Mucosa of descending colon (tissue), 3 donors: ENCODE data around the gene PORCN. TPM values are rescaled to one million over a fixed set of nuclear protein-coding genes. Genes with fewer than 3 reads are reported as not detected.

Experiments used
- ATAC-seq: fragments of 200-7000 bp; cut with Tn5 transposase; one replicate; pipeline ENCODE4 v1.9.1; 2020; ENCODE audit warnings: mild to moderate bottlenecking, moderate library complexity
- DNase-seq, 3 donors: peaks; one replicate each; pipeline ENCODE4 v3.0.0-alpha.2; 2020
- H3K36me3 ChIP-seq: fragments of 200-600 bp; one replicate; pipeline ENCODE4 v1.8.0; 2021; ENCODE audit warnings: low read depth, mild to moderate bottlenecking
- H3K4me1 ChIP-seq: fragments of 200-600 bp; one replicate; pipeline ENCODE4 v1.8.0; 2021; ENCODE audit warnings: low read depth, mild to moderate bottlenecking
- H3K4me3 ChIP-seq: fragments of 200-600 bp; one replicate; pipeline ENCODE4 v1.8.0; 2021; ENCODE audit warnings: mild to moderate bottlenecking
- H3K9me3 ChIP-seq: fragments of 200-600 bp; one replicate; pipeline ENCODE4 v1.8.0; 2021; ENCODE audit warnings: mild to moderate bottlenecking
- intact Hi-C, 2 donors: fragments of 100-400 bp; cut with DNase I in 1 of 2; cut with micrococcal nuclease in 1 of 2; formaldehyde crosslinking; loops; one replicate each; pipeline versions ENCODE4 v1.11.0 to v1.11.1; 2022; cut with DNase I, micrococcal nuclease
- total RNA-seq, 3 donors: library from RNA; stranded (reverse); fragmentation: NEBNext Ultra II Directional in 2 of 3; extraction: Animal tissue kit (Norgen Biotek cat#: 25700) in 2 of 3; gene quantifications; one replicate each; pipeline versions ENCODE4 v1.2.1 to v1.2.4, GENCODE V29; 2021 to 2023
- TF ChIP-seq, protein P1 (sequence below): fragments of 200-600 bp; IDR thresholded peaks from one replicate; pipeline ENCODE4 v1.8.0; 2022; ENCODE audit warnings: antibody characterized with exemption, mild to moderate bottlenecking
- donor health status: DM: no; HTN: no; CAD: no; lungs with moderate emphysema.
- donor health status: DM: no; HTN: no; CAD: no.
- donor health status: DM: no; HTN: yes; CAD: no.

The PORCN gene
- total RNA-seq, 3 donors from 2014 or later = 3.9 to 9.2 (median 6.3) TPM

DNA sequence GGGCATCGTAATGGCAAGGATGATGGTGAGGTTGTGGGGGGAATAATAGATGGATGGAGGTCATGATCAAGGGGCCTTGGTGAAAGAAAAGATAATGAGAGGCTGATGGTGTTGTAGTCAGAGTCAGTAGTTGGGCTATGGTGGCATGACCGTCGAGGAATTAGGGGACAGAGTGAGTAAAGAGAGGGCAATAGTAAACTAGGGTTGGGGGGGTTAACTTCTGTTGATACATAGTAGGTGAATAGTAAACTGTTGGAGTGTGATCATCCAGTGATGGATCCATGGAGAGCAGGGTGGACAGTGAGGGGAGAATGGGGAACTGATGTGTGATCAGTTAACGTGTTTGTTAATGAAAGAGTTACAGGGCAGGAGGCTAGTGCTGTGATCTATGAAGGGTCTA lies 31.9 kb upstream of the PORCN start:
- TF ChIP-seq, protein P1, sequence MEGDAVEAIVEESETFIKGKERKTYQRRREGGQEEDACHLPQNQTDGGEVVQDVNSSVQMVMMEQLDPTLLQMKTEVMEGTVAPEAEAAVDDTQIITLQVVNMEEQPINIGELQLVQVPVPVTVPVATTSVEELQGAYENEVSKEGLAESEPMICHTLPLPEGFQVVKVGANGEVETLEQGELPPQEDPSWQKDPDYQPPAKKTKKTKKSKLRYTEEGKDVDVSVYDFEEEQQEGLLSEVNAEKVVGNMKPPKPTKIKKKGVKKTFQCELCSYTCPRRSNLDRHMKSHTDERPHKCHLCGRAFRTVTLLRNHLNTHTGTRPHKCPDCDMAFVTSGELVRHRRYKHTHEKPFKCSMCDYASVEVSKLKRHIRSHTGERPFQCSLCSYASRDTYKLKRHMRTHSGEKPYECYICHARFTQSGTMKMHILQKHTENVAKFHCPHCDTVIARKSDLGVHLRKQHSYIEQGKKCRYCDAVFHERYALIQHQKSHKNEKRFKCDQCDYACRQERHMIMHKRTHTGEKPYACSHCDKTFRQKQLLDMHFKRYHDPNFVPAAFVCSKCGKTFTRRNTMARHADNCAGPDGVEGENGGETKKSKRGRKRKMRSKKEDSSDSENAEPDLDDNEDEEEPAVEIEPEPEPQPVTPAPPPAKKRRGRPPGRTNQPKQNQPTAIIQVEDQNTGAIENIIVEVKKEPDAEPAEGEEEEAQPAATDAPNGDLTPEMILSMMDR = no peak
- intact Hi-C loops = no loop called here
- Histone ChIP-seq H3K4me1 (no peaks in the 10 kb centered on the region), H3K9me3 (no peaks in the 10 kb centered on the region), H3K36me3 (no peaks in the 10 kb centered on the region), H3K4me3 (no peak overlapping the region)
- ATAC-seq (no peak), DNase-seq (no peak)

DNA sequence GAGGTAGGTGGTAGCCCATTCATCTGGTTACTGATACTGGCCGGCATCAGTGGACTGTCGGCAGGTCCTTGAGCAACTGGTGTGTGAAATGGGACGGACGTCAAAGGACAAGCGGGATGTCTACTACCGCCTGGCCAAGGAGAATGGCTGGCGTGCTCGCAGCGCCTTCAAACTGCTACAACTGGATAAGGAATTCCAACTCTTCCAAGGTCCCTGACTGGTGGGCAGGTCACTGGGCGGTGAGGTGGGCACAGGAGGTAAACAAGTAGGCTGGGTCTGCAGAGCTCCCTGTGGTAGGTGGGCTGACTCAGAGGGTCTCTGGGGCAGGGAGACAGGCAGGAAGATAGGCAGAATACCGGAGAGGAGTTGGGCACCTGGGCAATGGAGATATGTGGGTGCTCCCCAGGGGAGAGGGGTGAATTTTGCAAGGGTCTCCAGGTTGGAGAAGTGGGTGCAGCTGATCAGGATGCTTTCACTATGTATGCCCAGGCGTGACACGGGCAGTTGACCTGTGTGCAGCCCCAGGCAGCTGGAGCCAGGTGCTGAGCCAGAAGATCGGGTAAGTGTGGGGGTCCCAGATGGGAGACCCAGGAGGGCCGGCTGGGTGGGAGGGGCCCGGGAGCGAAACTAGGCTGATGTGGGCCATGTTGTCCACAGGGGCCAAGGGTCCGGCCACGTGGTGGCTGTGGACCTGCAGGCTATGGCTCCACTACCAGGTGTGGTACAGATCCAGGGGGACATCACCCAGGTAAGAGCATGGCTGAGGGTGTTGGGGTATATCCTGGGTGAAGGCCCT lies 30.6 kb upstream of the PORCN start:
- Histone ChIP-seq H3K4me3 (no peak overlapping the region), H3K4me1 (no peaks in the 10 kb centered on the region), H3K9me3 (no peaks in the 10 kb centered on the region), H3K36me3 (no peaks in the 10 kb centered on the region)
- TF ChIP-seq, protein P1 = no peak
- DNase-seq = no peak
- intact Hi-C loops = no loop called here
- no peak for ATAC-seq

DNA sequence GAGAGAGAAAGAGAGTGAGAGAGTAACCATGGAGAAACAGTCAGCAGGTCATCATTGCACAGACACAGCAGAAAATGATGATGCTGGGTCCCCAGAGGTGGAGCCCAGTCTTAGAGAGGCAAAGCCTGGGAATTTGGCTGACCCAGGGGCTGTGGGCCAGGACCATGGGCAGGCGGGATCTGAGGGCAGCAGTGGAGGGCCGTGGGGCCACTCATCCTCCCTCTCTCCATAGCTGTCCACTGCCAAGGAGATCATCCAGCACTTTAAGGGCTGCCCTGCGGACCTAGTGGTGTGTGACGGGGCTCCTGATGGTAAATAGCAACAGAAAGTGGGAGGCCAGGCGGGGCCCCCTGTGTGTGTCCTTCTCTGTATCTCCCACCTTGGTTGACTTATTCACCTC lies 30.0 kb upstream of the PORCN start:
- intact Hi-C loops = no loop called here
- TF ChIP-seq, protein P1 = no peak
- Histone ChIP-seq H3K4me3 (no peak overlapping the region), H3K36me3 (no peaks in the 10 kb centered on the region), H3K9me3 (no peaks in the 10 kb centered on the region), H3K4me1 (no peaks in the 10 kb centered on the region)
- ATAC-seq (no peak), DNase-seq (no peak)

DNA sequence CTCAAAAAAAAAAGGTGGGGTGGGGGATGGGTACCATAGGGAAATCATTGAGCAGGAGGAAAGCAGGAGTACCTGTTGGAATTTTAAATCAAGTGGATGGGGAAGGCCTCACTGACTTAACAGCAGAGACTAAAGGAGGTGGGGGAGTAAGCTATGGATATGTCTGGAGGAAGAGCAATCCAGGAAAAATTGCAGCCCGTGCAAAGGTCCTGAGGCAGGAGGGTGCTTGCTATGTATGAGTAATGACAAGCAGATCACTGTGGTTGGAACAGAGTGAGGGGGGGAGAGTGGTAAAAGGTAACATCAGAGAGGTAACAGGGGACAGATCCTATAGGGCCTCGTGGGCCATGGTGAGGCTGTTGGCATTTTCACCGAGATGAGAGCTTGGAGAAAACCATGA lies 28.6 kb upstream of the PORCN start:
- Histone ChIP-seq H3K36me3 (no peaks in the 10 kb centered on the region), H3K4me3 (no peak overlapping the region), H3K4me1 (no peaks in the 10 kb centered on the region), H3K9me3 (no peaks in the 10 kb centered on the region)
- no peak for DNase-seq
- intact Hi-C loops = no loop called here
- TF ChIP-seq, protein P1 = no peak
- ATAC-seq = no peak

DNA sequence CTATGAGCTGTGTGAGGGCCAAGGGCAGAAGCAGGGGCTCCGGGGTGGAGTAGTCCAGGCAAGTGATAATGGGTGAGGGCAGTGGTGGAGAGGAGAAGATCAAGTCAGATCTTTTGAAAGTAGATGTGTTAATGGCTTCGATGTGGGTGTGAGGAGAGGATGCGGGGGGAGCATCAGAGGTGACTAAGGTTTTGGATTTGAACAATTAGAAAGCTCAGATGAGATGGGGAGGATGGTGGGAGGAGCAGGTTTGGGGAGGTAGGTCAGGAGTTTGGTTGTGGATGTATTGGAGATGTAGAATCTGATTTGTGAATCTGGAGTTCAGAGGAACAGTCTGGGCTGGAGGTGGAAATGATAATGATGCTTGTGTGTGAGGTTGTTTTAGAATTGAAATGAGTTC lies 28.2 kb upstream of the PORCN start:
- H3K4me1 ChIP-seq = no peaks in the 10 kb centered on the region
- H3K4me3 ChIP-seq = no peak overlapping the region
- intact Hi-C loops = no loop called here
- no peaks in the 10 kb centered on the region for H3K9me3 ChIP-seq
- H3K36me3 ChIP-seq = no peaks in the 10 kb centered on the region
- ATAC-seq (no peak), DNase-seq (no peak)
- TF ChIP-seq, protein P1 = no peak
